ENCODE measurements around the gene EMC8.

- TF ChIP-seq POLR2A (IDR thresholded peaks at IDR 0.05; ENCODE audit: low read length) (no peak), GATA1 (IDR thresholded peaks at IDR 0.05; ENCODE audit: low read depth, low read length) (no peak)
Measured at GRCh38 chr16:85843471-85844168, 44.3 kb upstream of the EMC8 start.
